G401.6 (cell line): Measurements from ENCODE around the gene CHADL.

Experiments
- FAIRE-seq: peaks from 2 replicates; lab custom pipeline; 2012; peaks lifted over from hg19 to GRCh38; lab: Jason Lieb, UNC

Gene CHADL

GRCh38 chr22:41229730-41230400 lies 10.9 kb downstream of the CHADL start:
- FAIRE-seq: no peak

- FAIRE-seq: no peak
Measured at GRCh38 chr22:41229215-41229614, 11.5 kb downstream of the CHADL start.

- FAIRE-seq: no peak
Measured at GRCh38 chr22:41226723-41227655, 13.7 kb downstream of the CHADL start.

- no peak for FAIRE-seq
Measured at GRCh38 chr22:41223535-41223934, 17.2 kb downstream of the CHADL start.

- no peak for FAIRE-seq
Measured at GRCh38 chr22:41222846-41223507, 17.8 kb downstream of the CHADL start.

- FAIRE-seq: no peak
Measured at GRCh38 chr22:41217553-41218157, 23.1 kb downstream of the CHADL start.

- no peak for FAIRE-seq
Measured at GRCh38 chr22:41216984-41217383, 23.7 kb downstream of the CHADL start.

GRCh38 chr22:41215926-41216325 lies 24.8 kb downstream of the CHADL start:
- no peak for FAIRE-seq

- no peak for FAIRE-seq
Measured at GRCh38 chr22:41215409-41215808, 25.3 kb downstream of the CHADL start.

- no peak for FAIRE-seq
Measured at GRCh38 chr22:41206719-41207118, 34.0 kb downstream of the CHADL start.

GRCh38 chr22:41204992-41205900 lies 35.5 kb downstream of the CHADL start, which contains the start of gene L3MBTL2:
Gene L3MBTL2, plus strand, starts transcription at chr22:41205312. Its CDS starts 51 bp downstream, at chr22:41205363.
- FAIRE-seq: peak; percentile 99

GRCh38 chr22:41204066-41204465 lies 36.7 kb downstream of the CHADL start:
- no peak for FAIRE-seq

- no peak for FAIRE-seq
Measured at GRCh38 chr22:41203118-41203517, 37.6 kb downstream of the CHADL start.

GRCh38 chr22:41201141-41201540 lies 39.6 kb downstream of the CHADL start:
- FAIRE-seq: no peak

- FAIRE-seq: no peak
Measured at GRCh38 chr22:41198027-41198580, 42.6 kb downstream of the CHADL start.

- no peak for FAIRE-seq
Measured at GRCh38 chr22:41197038-41197972, 43.4 kb downstream of the CHADL start.

GRCh38 chr22:41193829-41194228 lies 46.9 kb downstream of the CHADL start:
- FAIRE-seq: no peak

GRCh38 chr22:41191467-41191866 lies 49.3 kb downstream of the CHADL start:
- FAIRE-seq: no peak

- no peak for FAIRE-seq
Measured at GRCh38 chr22:41184679-41185078, 56.1 kb downstream of the CHADL start.
